IPS-18c (cell line): ENCODE data around the gene PNMA6F.
"Not testable (repeated sequence)": the region's sequence is repeated elsewhere in the genome, so short reads cannot be mapped to it uniquely, and the experiment has no call there.

Experiments used
- H3K4me3 ChIP-seq: 2 replicates; pipeline ENCODE4 v1.7.0; 2013; ENCODE audit warnings: low read depth, mild to moderate bottlenecking, low read length, moderate library complexity; ENCODE audit not compliant: insufficient read depth
- H3K9me3 ChIP-seq: one replicate; pipeline ENCODE4 v1.6.1; 2013; ENCODE audit warnings: mild to moderate bottlenecking, low read length, moderate library complexity; ENCODE audit not compliant: control insufficient read depth, insufficient read depth

PNMA6F gene

GRCh38 chrX:153340111-153340510, 18.5 kb upstream of the PNMA6F start:
- H3K4me3 ChIP-seq, result no peak overlapping the region
- H3K9me3 ChIP-seq, result peaks cover 7% of the 10 kb centered on the region

- Histone ChIP-seq H3K9me3 (peaks cover 6% of the 10 kb centered on the region), H3K4me3 (no peak overlapping the region)
Measured at GRCh38 chrX:153339662-153340061, 18.1 kb upstream of the PNMA6F start.

GRCh38 chrX:153338836-153339235, 17.3 kb upstream of the PNMA6F start:
- Histone ChIP-seq H3K4me3 (no peak overlapping the region), H3K9me3 (peaks cover 4% of the 10 kb centered on the region)

GRCh38 chrX:153336988-153337387, 15.4 kb upstream of the PNMA6F start:
- Histone ChIP-seq H3K9me3 (peaks cover 2% of the 10 kb centered on the region), H3K4me3 (no peak overlapping the region)

GRCh38 chrX:153336121-153336894, 14.7 kb upstream of the PNMA6F start:
- H3K9me3 ChIP-seq, result peaks cover 2% of the 10 kb centered on the region
- H3K4me3 ChIP-seq, result no peak overlapping the region

- peaks cover 2% of the 10 kb centered on the region for H3K9me3 ChIP-seq
- H3K4me3 ChIP-seq, result peak overlapping the region; percentile 60
Measured at GRCh38 chrX:153334654-153335295, 13.2 kb upstream of the PNMA6F start.

GRCh38 chrX:153333821-153334653, 12.5 kb upstream of the PNMA6F start, which contains the start of gene ZNF275:
Gene ZNF275 (plus strand): TSS chrX:153334153. CDS start chrX:153336680, 2,527 bp downstream.
- H3K9me3 ChIP-seq, result peaks cover 2% of the 10 kb centered on the region
- peak within 1 kb of the TSS; percentile 60 for H3K4me3 ChIP-seq

- H3K4me3 ChIP-seq, result no peak overlapping the region
- H3K9me3 ChIP-seq, result peaks cover 2% of the 10 kb centered on the region
Measured at GRCh38 chrX:153333266-153333665, 11.7 kb upstream of the PNMA6F start.

GRCh38 chrX:153327561-153327960, 6.0 kb upstream of the PNMA6F start:
- H3K9me3 ChIP-seq, result peaks cover 2% of the 10 kb centered on the region
- no peak overlapping the region for H3K4me3 ChIP-seq

GRCh38 chrX:153320555-153321184, 897 bp downstream of the PNMA6F start:
- H3K9me3 ChIP-seq, result peaks cover 9% of the 10 kb centered on the region
- peak overlapping the region; percentile 20; the same call in 1 of the 2 replicates for H3K4me3 ChIP-seq

- H3K4me3 ChIP-seq, H3K9me3 ChIP-seq: not testable (repeated sequence)
Measured at GRCh38 chrX:153320047-153320443, 1.5 kb downstream of the PNMA6F start.

GRCh38 chrX:153319295-153320046, 2.1 kb downstream of the PNMA6F start:
- no peak overlapping the region for H3K4me3 ChIP-seq
- peaks cover 9% of the 10 kb centered on the region for H3K9me3 ChIP-seq

- H3K4me3 ChIP-seq, result no peak overlapping the region
- H3K9me3 ChIP-seq, result peaks cover 9% of the 10 kb centered on the region
Measured at GRCh38 chrX:153318811-153319210, 2.8 kb downstream of the PNMA6F start.

GRCh38 chrX:153317996-153318722, 3.4 kb downstream of the PNMA6F start:
- peaks cover 9% of the 10 kb centered on the region for H3K9me3 ChIP-seq
- no peak overlapping the region for H3K4me3 ChIP-seq

- peaks cover 9% of the 10 kb centered on the region for H3K9me3 ChIP-seq
Measured at GRCh38 chrX:153317306-153317705, 4.3 kb downstream of the PNMA6F start.

GRCh38 chrX:153312842-153313241, 8.7 kb downstream of the PNMA6F start:
- no peak overlapping the region for H3K4me3 ChIP-seq
- H3K9me3 ChIP-seq, result peaks cover 9% of the 10 kb centered on the region

More at GRCh38 chrX:153317306-153317705, 4.3 kb downstream of the PNMA6F start:
- no peak overlapping the region for H3K4me3 ChIP-seq
